CD14-positive monocyte (primary cell): Measurements from ENCODE around the gene SYT8. TPM values are rescaled to one million over a fixed set of nuclear protein-coding genes. Genes with fewer than 3 reads are reported as not detected.
A peak's percentile ranks its signal among the peaks of the same experiment; 100 is the strongest.

Source experiments
- DNase-seq, 3 donors: peaks; one replicate each; pipeline ENCODE4 v3.0.0-alpha.2; 2011 to 2022
- H2AFZ ChIP-seq: 2 replicates; pipeline ENCODE4 v1.6.0; 2012; ENCODE audit warnings: mild to moderate bottlenecking, low read depth, low read length, inconsistent platforms; ENCODE audit not compliant: insufficient read depth, poor library complexity, severe bottlenecking
- H3K27ac ChIP-seq, 2 donors: 1 replicate in 1 of 2; 2 replicates in 1 of 2; pipeline ENCODE4 v1.5.1; 2012 to 2013; ENCODE audit warnings: low read length in 2 of 2, control low read depth in 1 of 2, inconsistent platforms in 1 of 2, low read depth in 1 of 2, mild to moderate bottlenecking in 1 of 2
- H3K27me3 ChIP-seq, 2 donors: one replicate each; pipeline versions ENCODE4 v1.6.0 to v1.6.1; 2011 to 2013; ENCODE audit warnings: low read length in 2 of 2; ENCODE audit not compliant: control insufficient read depth in 2 of 2, insufficient read depth in 2 of 2
- H3K36me3 ChIP-seq, 2 donors: replicated peaks in 1 of 2; 1 replicate in 1 of 2; 2 replicates in 1 of 2; pipeline versions ENCODE4 v1.5.1 to v1.6.1; 2012 to 2013; ENCODE audit warnings: low read length in 2 of 2, control low read depth in 1 of 2, inconsistent platforms in 1 of 2, mild to moderate bottlenecking in 1 of 2; ENCODE audit not compliant: insufficient read depth in 2 of 2, control insufficient read depth in 1 of 2
- H3K4me1 ChIP-seq, 2 donors: 1 replicate in 1 of 2; 2 replicates in 1 of 2; pipeline versions ENCODE4 v1.5.1 to v1.6.1; 2012 to 2013; ENCODE audit warnings: low read length in 2 of 2, control low read depth in 1 of 2, inconsistent platforms in 1 of 2, mild to moderate bottlenecking in 1 of 2, moderate library complexity in 1 of 2; ENCODE audit not compliant: insufficient read depth in 2 of 2, control insufficient read depth in 1 of 2
- H3K4me2 ChIP-seq: replicated peaks from 2 replicates; pipeline ENCODE3; 2012; ENCODE audit warnings: low read length, moderate library complexity, mild to moderate bottlenecking; ENCODE audit not compliant: poor library complexity, severe bottlenecking; ENCODE audit errors: extremely low read depth
- H3K4me3 ChIP-seq, 3 experiments: fragments of 200-600 bp in 1 of 3; sonication (generic) in 1 of 3; replicated peaks in 1 of 3; 1 replicate in 2 of 3; 2 replicates in 1 of 3; pipeline ENCODE4 v1.5.1; 2011 to 2013; ENCODE audit warnings: low read length in 3 of 3, mild to moderate bottlenecking in 3 of 3, control low read depth in 2 of 3, low read depth in 2 of 3, inconsistent platforms in 1 of 3, moderate library complexity in 1 of 3
- H3K79me2 ChIP-seq: 2 replicates; pipeline ENCODE4 v1.6.0; 2012; ENCODE audit warnings: mild to moderate bottlenecking, control low read depth, inconsistent platforms, low read length, moderate library complexity; ENCODE audit not compliant: insufficient read depth
- H3K9ac ChIP-seq: 2 replicates; pipeline ENCODE4 v1.6.0; 2017; ENCODE audit warnings: low read length, mild to moderate bottlenecking; ENCODE audit not compliant: insufficient read depth, poor library complexity, severe bottlenecking
- H3K9me3 ChIP-seq, 2 donors: replicated peaks in 1 of 2; 1 replicate in 1 of 2; 2 replicates in 1 of 2; pipeline versions ENCODE4 v1.5.1 to v1.6.1; 2012 to 2013; ENCODE audit warnings: low read length in 2 of 2, control low read depth in 1 of 2; ENCODE audit not compliant: control insufficient read depth in 1 of 2, insufficient read depth in 1 of 2
- H4K20me1 ChIP-seq: 2 replicates; pipeline ENCODE4 v1.6.0; 2012; ENCODE audit warnings: mild to moderate bottlenecking, low read length, control low read depth, moderate library complexity; ENCODE audit not compliant: insufficient read depth
- H3K27ac Mint-ChIP-seq, 7 donors: one replicate each; pipeline ENCODE4 v1.8.0; 2020; ENCODE audit warnings: mild to moderate bottlenecking in 7 of 7, mixed read lengths in 7 of 7, moderate library complexity in 6 of 7, inconsistent platforms in 2 of 7
- H3K27me3 Mint-ChIP-seq, 3 donors: one replicate each; pipeline ENCODE4 v1.8.0; 2021 to 2022; ENCODE audit warnings: low read depth in 3 of 3, mild to moderate bottlenecking in 3 of 3, mixed read lengths in 3 of 3, moderate library complexity in 3 of 3, inconsistent platforms in 1 of 3
- H3K36me3 Mint-ChIP-seq, 2 donors: one replicate each; pipeline ENCODE4 v1.8.0; 2020; ENCODE audit warnings: mixed read lengths in 2 of 2, inconsistent platforms in 1 of 2, mild to moderate bottlenecking in 1 of 2
- H3K4me1 Mint-ChIP-seq: one replicate; pipeline ENCODE4 v1.8.0; 2020; ENCODE audit warnings: mild to moderate bottlenecking, mixed read lengths
- H3K4me3 Mint-ChIP-seq, 2 donors: one replicate each; pipeline ENCODE4 v1.8.0; 2020; ENCODE audit warnings: mild to moderate bottlenecking in 2 of 2, mixed read lengths in 2 of 2, moderate library complexity in 1 of 2
- H3K9me3 Mint-ChIP-seq, 7 donors: one replicate each; pipeline ENCODE4 v1.8.0; 2020 to 2022; ENCODE audit warnings: mixed read lengths in 7 of 7, mild to moderate bottlenecking in 6 of 7, moderate library complexity in 6 of 7, inconsistent platforms in 2 of 7
- WGBS: methylation state at CpG from one replicate; pipeline ENCODE4 v1.1.5; 2013; ENCODE audit warnings: missing lambda C conversion rate; ENCODE audit not compliant: insufficient coverage; 5-methylcytosine and 5-hydroxymethylcytosine counted together
- intact Hi-C, 2 donors: fragments of 100-400 bp; cut with micrococcal nuclease; formaldehyde crosslinking; loops; one replicate each; pipeline versions ENCODE4 v1.15.0 to v1.15.1; 2023
- polyA plus RNA-seq, 3 donors: library from polyadenylated mRNA; depleted of rRNA in 1 of 3; unstranded in 2 of 3; stranded (reverse) in 1 of 3; fragments of 300-500 nt in 2 of 3; fragments of >200 nt in 1 of 3; fragmentation: Illumina TruSeq in 2 of 3; gene quantifications; 1 replicate in 2 of 3; 2 replicates in 1 of 3; pipeline ENCODE4 v1.2.3, GENCODE V29; 2012 to 2021
- TF ChIP-seq, protein P1 (sequence below): fragments of 200-600 bp; IDR thresholded peaks from one replicate; pipeline ENCODE4 v1.8.0; 2022; ENCODE audit warnings: antibody characterized with exemption, mild to moderate bottlenecking

The SYT8 gene
- polyA plus RNA-seq, 3 donors, result not detected

DNA sequence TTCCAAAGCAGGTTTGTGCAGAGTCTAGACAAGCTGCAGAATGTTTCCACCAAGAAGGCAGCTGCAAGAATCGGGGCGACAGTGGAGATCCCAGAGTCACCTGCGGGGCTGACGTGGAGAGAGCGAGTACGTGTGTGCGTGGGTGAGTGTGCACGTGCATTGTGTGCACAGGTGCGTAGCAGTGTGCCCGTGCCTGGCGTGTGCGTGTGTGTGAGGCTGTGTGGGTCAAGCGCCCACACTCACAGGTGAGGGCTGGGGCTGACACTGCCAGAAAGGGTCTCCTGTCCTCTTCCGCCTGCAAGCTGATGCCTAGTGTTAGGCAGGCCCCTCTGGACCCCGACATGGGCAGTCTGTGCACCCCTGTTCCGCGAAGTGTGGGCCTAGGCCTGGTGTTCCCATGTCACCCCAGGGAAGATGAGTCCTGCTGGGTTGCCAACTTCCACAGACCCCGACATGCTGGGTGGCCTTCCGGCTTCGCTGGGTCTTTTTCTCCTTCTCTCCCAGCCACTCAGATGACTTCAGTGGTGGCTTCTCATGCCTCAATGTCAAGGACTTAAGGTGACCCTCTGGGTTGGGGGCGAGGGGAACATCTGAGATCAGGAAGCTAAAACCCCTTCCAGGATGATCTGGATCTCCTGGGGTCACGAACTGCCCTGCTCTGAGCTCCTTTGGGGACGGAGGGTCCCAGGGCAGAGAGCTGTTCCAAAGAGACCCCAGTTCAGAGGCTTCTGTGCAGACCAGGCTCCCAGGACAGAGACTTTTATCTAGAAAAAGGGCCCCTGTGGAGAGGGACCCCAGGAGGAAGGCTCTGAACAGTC, 10.4 kb upstream of the SYT8 start:
- Mint-ChIP-seq H3K4me3 (peak overlapping the region in 1 of 2 donors; percentile 39), H3K9me3 (peaks cover 8 to 19% (median 11%) of the 10 kb centered on the region in 7 donors), H3K27ac (peak overlapping the region in 1 of 7 donors; percentile 54), H3K4me1 (no peaks in the 10 kb centered on the region), H3K36me3 (peaks cover 0 to 2% of the 10 kb centered on the region in 2 donors), H3K27me3 (peaks cover 55 to 80% (median 61%) of the 10 kb centered on the region in 3 donors)
- H3K4me2 ChIP-seq, result no peak overlapping the region
- H3K27ac ChIP-seq, result no peak overlapping the region
- no peaks in the 10 kb centered on the region for H3K79me2 ChIP-seq
- no peaks in the 10 kb centered on the region for H3K36me3 ChIP-seq
- H3K4me3 ChIP-seq, result no peak overlapping the region
- TF ChIP-seq, protein P1, sequence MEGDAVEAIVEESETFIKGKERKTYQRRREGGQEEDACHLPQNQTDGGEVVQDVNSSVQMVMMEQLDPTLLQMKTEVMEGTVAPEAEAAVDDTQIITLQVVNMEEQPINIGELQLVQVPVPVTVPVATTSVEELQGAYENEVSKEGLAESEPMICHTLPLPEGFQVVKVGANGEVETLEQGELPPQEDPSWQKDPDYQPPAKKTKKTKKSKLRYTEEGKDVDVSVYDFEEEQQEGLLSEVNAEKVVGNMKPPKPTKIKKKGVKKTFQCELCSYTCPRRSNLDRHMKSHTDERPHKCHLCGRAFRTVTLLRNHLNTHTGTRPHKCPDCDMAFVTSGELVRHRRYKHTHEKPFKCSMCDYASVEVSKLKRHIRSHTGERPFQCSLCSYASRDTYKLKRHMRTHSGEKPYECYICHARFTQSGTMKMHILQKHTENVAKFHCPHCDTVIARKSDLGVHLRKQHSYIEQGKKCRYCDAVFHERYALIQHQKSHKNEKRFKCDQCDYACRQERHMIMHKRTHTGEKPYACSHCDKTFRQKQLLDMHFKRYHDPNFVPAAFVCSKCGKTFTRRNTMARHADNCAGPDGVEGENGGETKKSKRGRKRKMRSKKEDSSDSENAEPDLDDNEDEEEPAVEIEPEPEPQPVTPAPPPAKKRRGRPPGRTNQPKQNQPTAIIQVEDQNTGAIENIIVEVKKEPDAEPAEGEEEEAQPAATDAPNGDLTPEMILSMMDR, result no peak
- intact Hi-C loops, result loop anchor here in 1 of 2 donors (5.0 kb wide), 1 partner anchor 32 kb away; no protein-coding TSS in a partner anchor
- H3K27me3 ChIP-seq, result peaks cover 0 to 59% of the 10 kb centered on the region in 2 donors
- peak in 1 of 3 donors; percentile 2 for DNase-seq
- 92% methylated on average over 22 of the region's 23 CpGs for WGBS
- H4K20me1 ChIP-seq, result no peaks in the 10 kb centered on the region
- H3K9ac ChIP-seq, result no peak overlapping the region
- no peak overlapping the region for H2AFZ ChIP-seq
- peaks cover 0 to 3% of the 10 kb centered on the region in 2 donors for H3K4me1 ChIP-seq
- H3K9me3 ChIP-seq, result peaks cover 6 to 8% of the 10 kb centered on the region in 2 donors

DNA sequence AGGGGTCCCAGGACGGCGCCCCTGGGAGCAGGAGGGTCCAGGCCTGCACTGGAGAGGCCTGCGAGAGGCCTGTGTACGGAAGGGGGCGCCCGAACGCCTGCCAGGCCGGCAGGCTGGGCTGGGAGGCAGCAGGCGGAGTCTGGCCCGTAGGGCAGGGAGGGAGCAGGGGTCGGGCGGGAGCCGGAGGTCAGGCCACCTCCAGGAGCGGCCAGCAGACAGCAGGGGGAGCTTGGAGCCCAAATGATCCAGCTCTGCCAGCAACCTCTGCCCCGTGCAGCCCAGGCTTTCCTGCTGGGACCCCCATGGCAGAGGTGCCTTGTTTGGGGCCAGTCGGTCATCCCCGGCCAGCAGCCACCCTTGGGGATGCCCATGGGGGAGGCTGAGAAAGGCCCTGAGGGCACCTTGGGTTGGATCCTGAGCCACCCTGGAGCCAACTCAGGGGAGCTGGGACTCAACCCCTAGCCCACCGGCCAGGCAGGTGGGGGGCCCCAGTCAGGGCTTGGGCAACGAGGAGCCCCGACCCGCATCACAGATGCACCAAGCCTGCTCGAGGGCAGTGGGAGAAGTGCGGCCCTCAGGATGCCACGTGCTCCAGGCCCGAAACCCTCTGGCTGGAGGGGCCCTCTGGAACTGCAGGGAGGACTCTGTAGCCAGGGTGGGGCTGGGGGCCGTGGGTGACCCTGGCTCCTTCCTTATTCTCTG, 9.6 kb upstream of the SYT8 start:
- H3K9ac ChIP-seq, result no peak overlapping the region
- no peak overlapping the region for H3K27ac Mint-ChIP-seq
- H2AFZ ChIP-seq, result no peak overlapping the region
- peaks cover 54 to 82% (median 57%) of the 10 kb centered on the region in 3 donors for H3K27me3 Mint-ChIP-seq
- H3K9me3 ChIP-seq, result peaks cover 0 to under 1% of the 10 kb centered on the region in 2 donors
- peak; percentile 52 to 55 (median 53) for DNase-seq
- H3K4me1 ChIP-seq, result peaks cover 0 to 3% of the 10 kb centered on the region in 2 donors
- no peaks in the 10 kb centered on the region for H4K20me1 ChIP-seq
- H3K4me3 ChIP-seq, result no peak overlapping the region
- intact Hi-C loops, result loop anchor here in 1 of 2 donors (5.0 kb wide), 1 partner anchor 33 kb away; no protein-coding TSS in a partner anchor
- H3K79me2 ChIP-seq, result no peaks in the 10 kb centered on the region
- no peaks in the 10 kb centered on the region for H3K36me3 Mint-ChIP-seq
- TF ChIP-seq, protein P1, result peak; percentile 79
- 50% methylated on average over 26 of the region's 26 CpGs for WGBS
- H3K4me2 ChIP-seq, result no peak overlapping the region
- H3K9me3 Mint-ChIP-seq, result peaks cover 2 to 12% (median 7%) of the 10 kb centered on the region in 7 donors
- no peak overlapping the region for H3K4me3 Mint-ChIP-seq
- H3K27me3 ChIP-seq, result peaks cover 0 to 59% of the 10 kb centered on the region in 2 donors
- H3K36me3 ChIP-seq, result no peaks in the 10 kb centered on the region
- no peak overlapping the region for H3K27ac ChIP-seq
- H3K4me1 Mint-ChIP-seq, result no peaks in the 10 kb centered on the region
